Measurements from ENCODE around the gene MTHFD1.

The MTHFD1 gene

GRCh38 chr14:64447876-64448670, 59.9 kb downstream of the MTHFD1 start:
- peak in 1 of 5 experiments; percentile 65 for DNase-seq

- no peak for DNase-seq
These were observed 62.1 kb downstream of the MTHFD1 start for GRCh38 chr14:64450255-64450654.

- DNase-seq = no peak
These were observed 66.5 kb downstream of the MTHFD1 start for GRCh38 chr14:64454671-64455070.

- DNase-seq = no peak
These were observed 71.4 kb downstream of the MTHFD1 start for GRCh38 chr14:64459405-64460136.

- DNase-seq = no peak
These were observed 73.1 kb downstream of the MTHFD1 start for GRCh38 chr14:64461221-64461620.

GRCh38 chr14:64463195-64463594, 75.0 kb downstream of the MTHFD1 start:
- no peak for DNase-seq

- DNase-seq = no peak
These were observed 75.7 kb downstream of the MTHFD1 start for GRCh38 chr14:64463873-64464272.

GRCh38 chr14:64464651-64465050, 76.5 kb downstream of the MTHFD1 start:
- no peak for DNase-seq

GRCh38 chr14:64465191-64465822, 77.2 kb downstream of the MTHFD1 start, which contains the start of gene AKAP5:
AKAP5 (plus strand) TSS chr14:64465499; CDS start chr14:64468395, 2,896 bp downstream.
- DNase-seq = peak; percentile 51 to 70 (median 61)

- no peak for DNase-seq
These were observed 77.8 kb downstream of the MTHFD1 start for GRCh38 chr14:64465831-64466554.

GRCh38 chr14:64467101-64467500, 78.9 kb downstream of the MTHFD1 start:
- no peak for DNase-seq

GRCh38 chr14:64467566-64467965, 79.4 kb downstream of the MTHFD1 start:
- peak in 1 of 5 experiments; percentile 68 for DNase-seq

- DNase-seq = no peak
These were observed 80.3 kb downstream of the MTHFD1 start for GRCh38 chr14:64468451-64468850.

- DNase-seq = no peak
These were observed 85.9 kb downstream of the MTHFD1 start for GRCh38 chr14:64474041-64474440.

GRCh38 chr14:64474698-64475097, 86.5 kb downstream of the MTHFD1 start:
- no peak for DNase-seq

- no peak for DNase-seq
These were observed 87.6 kb downstream of the MTHFD1 start for GRCh38 chr14:64475585-64476273.

- DNase-seq = no peak
These were observed 88.3 kb downstream of the MTHFD1 start for GRCh38 chr14:64476438-64476837.

GRCh38 chr14:64478634-64479250, 90.6 kb downstream of the MTHFD1 start:
- DNase-seq = no peak

GRCh38 chr14:64488590-64489099, 100.5 kb downstream of the MTHFD1 start:
- no peak for DNase-seq

- no peak for DNase-seq
These were observed 103.5 kb downstream of the MTHFD1 start for GRCh38 chr14:64491637-64492036.

- DNase-seq = no peak
These were observed 105.3 kb downstream of the MTHFD1 start for GRCh38 chr14:64493455-64493854.

Data from T-helper 2 cell (primary cell).